EH (cell line): ENCODE data around the gene CEP72.

Experiments
- DNase-seq: peaks from one replicate; pipeline ENCODE4 v3.0.0-alpha.2; 2015; ENCODE audit warnings: low read depth

Gene CEP72

DNA sequence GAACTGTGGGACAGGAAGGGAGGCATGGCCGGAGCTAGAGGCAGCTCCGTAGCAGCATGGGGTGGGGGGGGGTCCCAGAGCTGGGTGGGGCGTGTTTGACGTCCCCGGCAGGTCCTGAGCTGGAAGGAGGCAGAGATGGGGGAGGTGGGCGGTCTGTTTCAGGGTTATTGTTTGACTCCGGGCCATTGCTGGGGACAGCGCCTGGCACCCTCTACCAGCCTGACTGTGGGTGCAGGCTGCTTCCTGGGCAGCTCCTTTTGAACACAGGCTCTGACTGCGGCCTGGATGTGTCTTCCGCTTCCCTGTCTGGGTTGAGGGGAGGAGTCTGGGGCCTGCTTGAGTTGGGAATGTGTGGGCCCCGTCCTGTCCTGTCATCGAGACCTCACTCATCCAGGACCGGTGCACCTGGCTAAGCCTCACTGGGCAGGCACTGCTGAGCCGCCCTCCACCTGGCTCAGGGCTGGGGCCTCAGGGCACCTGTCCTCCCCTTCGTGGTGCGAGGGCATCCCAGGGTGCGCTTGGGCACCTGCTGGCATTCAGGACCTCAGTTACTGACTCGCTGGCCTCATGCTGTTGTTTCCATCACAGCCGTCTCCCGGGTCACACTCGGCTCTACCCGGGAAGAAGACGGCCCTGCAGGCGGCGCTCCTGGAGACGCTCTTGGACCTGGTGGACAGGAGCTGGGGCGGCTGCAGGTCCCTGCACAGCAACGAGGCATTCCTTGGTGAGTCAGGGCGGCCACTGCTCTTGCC lies 26.5 kb downstream of the CEP72 start:
- no peak for DNase-seq

- no peak for DNase-seq
Observed at GRCh38 chr5:639253-639530, 27.1 kb downstream of the CEP72 start.

GRCh38 chr5:639584-640213 lies 27.6 kb downstream of the CEP72 start:
- DNase-seq: no peak

DNA sequence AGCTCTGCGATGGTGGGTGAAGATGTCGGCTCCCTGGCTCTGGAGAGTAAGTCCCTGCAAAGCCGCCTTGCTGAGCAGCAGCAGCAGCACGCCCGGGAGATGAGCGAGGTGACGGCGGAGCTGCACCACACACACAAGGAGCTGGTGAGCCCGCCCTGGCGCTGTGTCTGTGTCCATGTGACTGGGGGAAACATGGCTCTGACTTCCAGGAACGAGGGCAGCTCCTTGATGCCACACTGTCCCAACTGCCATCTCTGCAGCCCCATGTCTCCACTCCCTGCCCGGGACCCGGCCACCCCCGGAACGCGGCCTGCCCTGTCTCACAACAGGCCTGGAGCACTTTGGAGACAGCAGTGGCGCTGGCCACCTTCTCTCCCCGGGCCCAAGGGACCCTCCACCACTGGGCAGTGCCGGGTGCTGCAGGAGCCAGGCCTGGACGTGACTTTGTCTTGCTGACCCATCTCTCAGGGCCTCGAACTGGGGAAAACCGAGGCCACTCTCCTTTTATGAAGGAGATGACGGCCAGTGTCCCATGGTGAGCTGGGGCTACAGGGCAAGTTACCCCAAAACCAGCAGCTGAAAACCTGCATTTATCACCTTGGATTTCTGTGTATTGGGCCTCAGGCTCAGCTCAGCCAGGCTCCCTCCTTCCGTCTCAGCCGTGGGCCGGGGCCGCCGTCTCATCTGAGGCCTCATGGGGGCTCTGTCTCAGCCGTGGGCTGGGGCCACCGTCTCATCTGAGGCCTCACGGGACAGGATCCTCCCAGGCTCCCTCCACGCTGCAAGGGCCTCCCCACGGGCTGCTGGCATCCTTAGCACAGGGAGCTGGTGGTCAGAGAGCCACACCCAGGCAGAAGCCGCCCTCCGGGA lies 28.6 kb downstream of the CEP72 start:
- no peak for DNase-seq

DNA sequence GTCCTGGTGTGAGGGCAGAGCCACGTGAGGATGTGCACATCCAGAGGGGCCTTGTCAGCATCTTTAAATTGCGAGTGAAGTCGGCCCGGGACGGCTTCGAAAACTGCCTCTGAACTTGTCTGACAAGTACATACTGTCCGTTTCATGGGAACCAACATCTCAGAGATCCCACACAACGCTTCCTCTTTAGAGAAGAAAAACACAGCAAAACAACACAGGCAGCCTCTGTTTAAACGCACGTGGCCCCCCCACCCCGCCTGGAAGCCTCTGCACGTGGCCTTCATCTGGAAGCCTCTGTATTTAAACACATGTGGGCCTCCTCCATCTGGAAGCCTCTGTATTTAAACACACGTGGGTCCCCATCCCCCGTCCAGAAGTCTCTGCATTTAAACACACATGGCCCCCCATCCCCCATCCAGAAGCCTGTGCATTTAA lies 29.2 kb downstream of the CEP72 start:
- DNase-seq: no peak

DNA sequence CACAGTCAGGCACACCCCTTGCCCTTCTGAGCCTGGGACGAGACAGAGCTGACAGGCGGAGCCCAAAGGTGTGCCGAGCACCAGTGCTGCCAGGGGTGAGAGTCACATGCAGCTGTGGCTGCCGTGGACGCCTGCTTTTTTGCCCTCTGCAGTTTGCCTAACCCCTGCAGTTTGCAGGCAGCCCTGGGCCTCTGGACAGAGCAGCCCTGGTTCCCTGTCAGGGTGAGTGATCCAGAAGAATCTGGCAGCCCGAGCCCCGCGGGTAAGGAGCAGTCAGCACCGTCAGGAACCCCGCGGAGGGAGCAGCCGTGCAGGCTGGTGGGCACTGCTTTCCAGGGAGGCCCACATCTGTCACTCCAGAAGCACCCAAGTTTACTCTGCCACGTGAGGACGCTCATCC lies 30.3 kb downstream of the CEP72 start:
- no peak for DNase-seq

DNA sequence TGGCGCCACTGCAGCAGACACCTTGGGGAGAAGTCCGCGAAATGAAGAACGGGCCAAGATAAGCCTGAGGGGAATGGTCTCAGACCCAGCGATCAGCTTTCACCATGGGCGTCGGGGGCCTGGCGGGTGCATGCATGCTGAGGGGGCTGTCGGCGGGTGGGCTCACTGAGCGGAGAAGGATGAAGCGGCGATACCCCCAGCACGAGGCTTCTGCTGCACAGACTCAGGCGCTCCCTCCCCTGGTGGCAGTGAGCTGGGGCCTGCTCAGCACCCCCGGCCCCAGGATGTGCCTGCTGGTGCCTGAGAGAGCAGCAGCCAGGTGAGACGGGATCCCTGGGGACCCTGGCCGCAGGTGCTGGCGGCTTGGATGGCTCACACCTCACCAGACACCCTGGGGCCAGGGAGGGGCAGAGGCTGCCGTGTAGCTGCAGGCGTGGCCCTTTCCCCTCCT lies 31.2 kb downstream of the CEP72 start:
- no peak for DNase-seq

GRCh38 chr5:643811-644271 lies 31.7 kb downstream of the CEP72 start:
- DNase-seq: no peak

DNA sequence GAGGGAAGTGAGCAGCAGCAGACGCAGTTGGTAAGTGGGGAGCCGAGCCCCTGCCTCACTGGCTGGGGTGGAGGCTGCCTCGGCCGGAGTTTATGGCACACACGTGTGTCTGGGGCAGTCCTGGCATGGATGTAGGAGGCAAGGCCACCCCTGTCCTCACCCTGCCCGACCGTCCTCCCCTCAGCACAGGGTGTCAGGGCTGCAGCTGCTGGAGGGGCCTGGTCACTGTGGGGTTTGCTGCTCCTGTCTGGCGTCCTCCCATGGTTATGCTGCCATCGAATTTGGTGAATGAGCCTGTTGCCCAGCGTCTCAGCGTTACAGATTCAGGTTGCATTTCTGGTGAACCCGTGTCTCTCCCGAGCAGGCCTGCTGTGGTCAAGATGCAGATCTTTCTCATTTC lies 32.4 kb downstream of the CEP72 start:
- no peak for DNase-seq

DNA sequence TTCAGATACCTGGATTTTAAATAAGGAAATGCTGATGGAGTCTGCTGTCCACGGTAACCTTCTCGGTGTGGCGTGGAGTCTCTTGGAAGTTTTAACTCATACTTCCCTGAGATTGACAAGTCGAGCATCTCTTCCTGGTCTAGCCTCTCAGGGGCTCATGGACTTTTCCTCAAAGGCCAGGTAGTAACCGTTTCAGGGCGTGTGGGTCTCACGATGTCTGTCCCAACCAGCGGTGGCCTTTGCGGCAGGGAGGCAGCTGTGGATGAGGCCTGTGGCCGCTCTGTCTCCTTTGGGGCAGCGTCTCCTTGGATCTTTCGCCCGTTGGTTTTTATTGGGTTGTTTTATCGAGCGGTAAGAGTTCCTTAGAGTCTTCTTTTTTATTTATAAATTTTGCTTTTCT lies 32.8 kb downstream of the CEP72 start:
- no peak for DNase-seq

GRCh38 chr5:645421-645820 lies 33.3 kb downstream of the CEP72 start:
- DNase-seq: no peak

DNA sequence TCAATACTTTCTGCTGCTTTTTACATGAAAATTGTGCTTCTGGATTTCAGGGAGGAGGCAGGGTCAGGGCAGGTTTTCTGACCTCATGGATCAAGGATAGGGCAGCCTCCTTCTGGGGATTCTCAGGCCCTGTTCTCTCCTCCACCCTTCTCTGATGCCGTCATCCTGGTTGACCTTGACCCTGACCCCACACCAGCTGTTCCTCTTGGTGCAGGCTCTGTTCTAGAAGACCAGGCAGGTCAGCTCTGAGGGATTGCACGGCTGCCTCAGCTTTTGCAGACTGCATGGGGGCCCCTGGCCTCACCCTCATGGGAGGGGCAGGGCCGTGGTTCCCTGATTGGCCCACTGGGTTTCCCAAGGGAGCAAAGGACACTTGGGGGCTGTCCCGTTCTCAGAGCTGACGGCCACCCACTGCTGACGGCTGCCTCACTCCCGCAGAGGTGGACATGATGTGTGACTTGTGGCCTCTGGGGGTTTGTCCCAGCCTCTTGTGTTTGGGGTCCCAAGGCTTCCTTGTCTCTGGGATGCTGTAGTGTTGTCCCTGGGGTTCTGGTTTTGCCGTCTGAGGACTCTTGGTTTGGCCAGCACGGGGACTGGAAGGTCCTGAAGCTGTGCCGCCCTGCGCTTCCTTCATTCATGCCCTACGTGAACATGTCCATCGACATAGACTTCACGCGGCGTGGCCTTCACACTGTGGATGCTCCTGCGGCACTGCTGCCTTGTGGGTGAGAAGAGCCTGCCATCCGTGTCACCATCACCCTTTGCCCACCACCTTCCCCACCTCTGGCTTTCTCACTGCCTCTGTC lies 34.5 kb downstream of the CEP72 start:
- no peak for DNase-seq

- DNase-seq: no peak
Observed at GRCh38 chr5:647311-647710, 35.2 kb downstream of the CEP72 start.

- no peak for DNase-seq
Observed at GRCh38 chr5:647727-648126, 35.6 kb downstream of the CEP72 start.

- DNase-seq: no peak
Observed at GRCh38 chr5:651296-652022, 39.3 kb downstream of the CEP72 start.

DNA sequence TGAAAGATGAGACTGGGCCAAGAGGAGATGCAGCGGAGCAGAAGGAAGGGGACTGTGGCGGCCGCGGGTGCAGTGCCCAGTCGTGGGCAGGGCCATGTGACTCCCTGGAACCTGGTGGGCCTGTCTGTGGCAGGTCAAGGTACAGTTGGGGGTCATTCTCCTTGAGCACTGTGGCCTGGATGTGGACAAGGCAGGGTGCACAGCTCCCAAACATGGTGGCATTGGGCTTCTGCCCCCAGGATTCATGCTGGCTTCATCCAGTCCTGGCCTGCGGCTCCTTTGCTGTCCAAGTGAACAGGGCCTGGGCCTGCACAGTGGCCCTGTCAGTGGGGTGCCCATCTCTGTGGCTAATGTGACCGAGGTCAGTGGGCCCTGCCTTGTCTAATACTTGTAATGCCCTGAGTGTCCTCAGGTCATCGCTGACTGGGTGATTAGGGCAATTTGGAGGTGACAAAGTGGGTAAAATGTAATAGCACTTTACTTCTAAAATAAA lies 39.9 kb downstream of the CEP72 start:
- no peak for DNase-seq

- no peak for DNase-seq
Observed at GRCh38 chr5:652773-653350, 40.7 kb downstream of the CEP72 start.

DNA sequence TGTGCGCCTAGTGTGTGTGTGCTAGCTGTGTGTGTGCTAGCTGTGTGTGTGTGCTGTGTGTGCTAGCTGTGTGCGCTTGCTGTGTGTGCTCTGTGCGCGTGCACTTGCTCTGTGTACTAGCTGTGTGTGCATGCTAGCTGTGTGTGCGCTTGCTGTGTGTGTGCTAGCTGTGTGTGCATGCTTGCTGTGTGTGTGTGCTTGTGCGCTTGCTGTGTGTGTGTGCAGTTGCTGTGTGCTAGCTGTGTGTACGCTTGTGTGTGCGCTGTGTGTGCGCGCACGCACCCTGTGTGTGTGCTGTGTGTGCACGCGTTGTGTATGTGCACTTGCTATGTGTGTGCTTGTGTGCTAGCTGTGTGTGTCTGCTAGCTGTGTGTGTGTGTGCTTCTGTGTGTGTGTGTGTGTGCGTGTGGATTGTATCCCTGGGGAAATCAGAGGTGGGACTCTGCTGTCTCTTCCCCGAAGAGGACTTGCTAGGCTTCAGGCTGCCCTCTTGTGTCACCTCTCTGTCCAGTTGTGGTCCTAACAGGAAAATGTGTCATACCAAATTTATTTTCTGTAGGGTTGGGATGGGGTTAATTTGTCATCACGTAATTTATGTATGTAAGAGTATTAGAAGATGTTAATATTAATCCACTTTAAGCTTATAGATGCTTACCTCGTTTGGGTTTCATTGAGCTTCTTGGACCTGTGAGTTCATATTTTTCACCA lies 42.1 kb downstream of the CEP72 start:
- DNase-seq: no peak

- no peak for DNase-seq
Observed at GRCh38 chr5:655406-655805, 43.3 kb downstream of the CEP72 start.

DNA sequence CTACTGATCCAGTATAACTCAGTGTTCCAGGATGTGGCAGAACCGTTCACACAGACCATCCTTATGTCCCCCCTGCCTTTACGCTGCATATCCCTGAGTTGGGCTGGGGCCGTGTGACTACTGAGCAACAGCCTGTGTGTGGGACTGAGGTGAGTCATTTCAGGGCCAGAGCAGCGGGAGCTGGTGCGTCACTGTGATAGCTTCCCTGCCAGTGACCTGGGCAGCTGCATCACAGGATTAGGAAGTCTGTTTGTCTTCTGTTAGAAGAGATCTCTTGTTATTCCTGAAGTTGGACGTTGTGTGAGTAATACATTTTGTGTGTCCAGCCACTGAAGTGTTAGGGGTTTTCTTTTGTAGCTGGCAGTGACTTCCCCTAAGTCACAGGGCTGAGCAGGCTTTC lies 45.4 kb downstream of the CEP72 start:
- peak; percentile 61 for DNase-seq
